Adrenal gland (tissue), 12 donors: ENCODE measurements around the gene ABHD6. TPM values are rescaled to one million over a fixed set of nuclear protein-coding genes. Genes with fewer than 3 reads are reported as not detected.

Experiments used
- DNase-seq, 7 donors: peaks; one replicate each; pipeline ENCODE4 v3.0.0-alpha.2; 2019 to 2020
- H3K27ac ChIP-seq, 5 donors: fragments of 200-600 bp; sonication (generic) in 4 of 5; 1 replicate in 3 of 5; 2 replicates in 2 of 5; pipeline versions ENCODE4 v1.5.1 to v1.8.0; 2016 to 2020; ENCODE audit warnings: mild to moderate bottlenecking in 1 of 5
- H3K27me3 ChIP-seq: fragments of 200-600 bp; 2 replicates; pipeline ENCODE4 v1.8.0; 2021
- H3K36me3 ChIP-seq, 2 donors: fragments of 200-600 bp; replicated peaks in 1 of 2; 1 replicate in 1 of 2; 2 replicates in 1 of 2; pipeline versions ENCODE4 v1.5.1 to v1.8.0; 2018 to 2022
- H3K4me1 ChIP-seq, 2 donors: fragments of 200-600 bp; replicated peaks in 1 of 2; 1 replicate in 1 of 2; 2 replicates in 1 of 2; pipeline versions ENCODE4 v1.5.1 to v1.8.0; 2018 to 2021
- H3K4me3 ChIP-seq, 4 donors: fragments of 200-600 bp; sonication (generic) in 3 of 4; one replicate each; pipeline ENCODE4 v1.5.1; 2016 to 2018
- H3K9me3 ChIP-seq, 3 donors: fragments of 200-600 bp; sonication (generic) in 1 of 3; replicated peaks in 1 of 3; 1 replicate in 2 of 3; 2 replicates in 1 of 3; pipeline versions ENCODE4 v1.5.1 to v1.8.0; 2016 to 2021
- CTCF ChIP-seq, 6 experiments: fragments of 450-650 bp in 4 of 6; fragments of 200-600 bp in 2 of 6; sonication (generic) in 1 of 6; IDR thresholded peaks; 1 replicate in 5 of 6; 2 replicates in 1 of 6; pipeline versions ENCODE4 v1.5.1 to v1.8.0; 2016 to 2021; ENCODE audit warnings: antibody characterized with exemption in 6 of 6, mild to moderate bottlenecking in 2 of 6, moderate library complexity in 1 of 6
- POLR2A ChIP-seq, 2 donors: fragments of 450-650 bp; IDR thresholded peaks; one replicate each; pipeline ENCODE4 v1.6.1; 2017; ENCODE audit warnings: antibody characterized with exemption in 2 of 2, mild to moderate bottlenecking in 2 of 2, moderate library complexity in 1 of 2
- WGBS, 4 donors: extraction: QIAGEN DNeasy Blood & Tissue Kit in 2 of 4; methylation state at CpG; one replicate each; pipeline versions ENCODE4 v1.1.5 to v1.1.7; 2013 to 2017; 5-methylcytosine and 5-hydroxymethylcytosine counted together
- intact Hi-C, 2 donors: fragments of 100-400 bp; cut with DNase I; formaldehyde crosslinking; loops; one replicate each; pipeline versions ENCODE4 v1.14.1 to v1.15.0; 2022 to 2023
- polyA plus RNA-seq, 3 donors: library from polyadenylated mRNA; stranded (reverse); fragments of 200-250 nt in 2 of 3; fragments of 350-450 nt in 1 of 3; fragmentation: Illumina TruSeq in 1 of 3; extraction: RNeasy Lipid Tissue Mini Kit (QIAGEN cat#74804) in 1 of 3; gene quantifications; one replicate each; pipeline ENCODE4 v1.2.3, GENCODE V29; 2013 to 2014
- total RNA-seq, 9 donors: library from RNA; depleted of rRNA in 4 of 9; stranded (reverse); fragments of >200 nt in 4 of 9; fragments of 120-200 nt in 1 of 9; fragmentation: NEBNext Ultra II Directional in 1 of 9; extraction: Animal tissue kit (Norgen Biotek cat#: 25700) in 1 of 9; gene quantifications; one replicate each; pipeline versions ENCODE4 v1.1.0 to v1.2.4, GENCODE V29; 2013 to 2023
- donor health status: healthy with polysubstance abuse.
- donor health status: Bipolar disorder and iron deficiency.
- donor health status: DM: yes; HTN: yes; CAD: no.
- donor health status: DM: no; HTN: no; CAD: no.
- donor health status: DM: no; HTN: no; CAD: no.
- donor health status: DM: yes; HTN: yes; CAD: no.

ABHD6 gene
- total and polyA plus RNA-seq, 12 donors = 10.2 to 57.3 (median 27.7) TPM

- 4 to 13% (median 5%) methylated on average over 19 to 71 of the region's 71 CpGs for WGBS, 4 donors
These were observed 68.5 kb downstream of the ABHD6 start, which contains the start of the genes HTD2 and RPP14 for GRCh38 chr3:58305882-58306711. Gene HTD2 (plus strand): TSS chr3:58306520. CDS start chr3:58317614, 11,094 bp downstream. Gene RPP14 (plus strand): TSS chr3:58306245. CDS start chr3:58310330, 4,085 bp downstream.

GRCh38 chr3:58307639-58308215 lies 70.1 kb downstream of the ABHD6 start:
- Histone ChIP-seq H3K4me1 (peaks cover 19 to 26% of the 10 kb centered on the region in 2 donors), H3K36me3 (peaks cover 0 to 24% of the 10 kb centered on the region in 2 donors), H3K9me3 (no peaks in the 10 kb centered on the region), H3K4me3 (peak overlapping the region in 2 of 4 donors; percentile 85 to 96), H3K27ac (peak overlapping the region; percentile 91 to 100 (median 98)), H3K27me3 (no peaks in the 10 kb centered on the region)
- DNase-seq = peak in 6 of 7 donors; percentile 38 to 77 (median 47)
- WGBS, 4 donors = 23 to 27% (median 24%) methylated on average over 10 of the region's 10 CpGs
- intact Hi-C loops = loop anchor here in 1 of 2 donors (10.0 kb wide), 1 partner anchor 303 kb away; the partner anchor contains the start of gene FLNB
- TF ChIP-seq POLR2A (IDR thresholded peaks at IDR 0.05) (no peak), CTCF (IDR thresholded peaks at IDR 0.05) (peak; percentile 30 to 53 (median 40))

More at GRCh38 chr3:58305882-58306711, 68.5 kb downstream of the ABHD6 start, which contains the start of the genes HTD2 and RPP14:
- H3K4me3 ChIP-seq = peak within 1 kb of the TSS; percentile 9 to 96 (median 58)
- H3K27ac ChIP-seq = peak within 1 kb of the TSS; percentile 91 to 100 (median 98)
- H3K36me3 ChIP-seq = peaks cover 0 to 8% of the 10 kb centered on the region in 2 donors
- no peaks in the 10 kb centered on the region for H3K27me3 ChIP-seq
- DNase-seq = peak; percentile 98 to 99 (median 99)
- intact Hi-C loops = loop anchor here in 1 of 2 donors (10.0 kb wide), 1 partner anchor 301 kb away; the partner anchor contains the start of gene FLNB
- no peaks in the 10 kb centered on the region for H3K9me3 ChIP-seq
- H3K4me1 ChIP-seq = peaks cover 19 to 26% of the 10 kb centered on the region in 2 donors
- TF ChIP-seq POLR2A (IDR thresholded peaks at IDR 0.05) (peak; percentile 64 to 89), CTCF (IDR thresholded peaks at IDR 0.05) (peak; percentile 95 to 98 (median 96))

- no peak for TF ChIP-seq POLR2A (IDR thresholded peaks at IDR 0.05)
- no peak for TF ChIP-seq CTCF (IDR thresholded peaks at IDR 0.05)
- no peaks in the 10 kb centered on the region for H3K27me3 ChIP-seq
- H3K9me3 ChIP-seq = no peaks in the 10 kb centered on the region
- peaks cover 19 to 26% of the 10 kb centered on the region in 2 donors for H3K4me1 ChIP-seq
- DNase-seq = peak in 5 of 7 donors; percentile 49 to 69 (median 52)
- H3K27ac ChIP-seq = peak overlapping the region in 1 of 5 donors; percentile 32
- intact Hi-C loops = loop anchor here in 1 of 2 donors (10.0 kb wide), 1 partner anchor 304 kb away; the partner anchor contains the start of gene FLNB
- no peak overlapping the region for H3K4me3 ChIP-seq
- 6 to 29% (median 17%) methylated on average over 1 of the region's 1 CpG for WGBS, 4 donors
- H3K36me3 ChIP-seq = peaks cover 0 to 34% of the 10 kb centered on the region in 2 donors
These were observed 71.1 kb downstream of the ABHD6 start for GRCh38 chr3:58308728-58309127.

GRCh38 chr3:58317811-58318210 lies 80.2 kb downstream of the ABHD6 start:
- Histone ChIP-seq H3K4me1 (no peaks in the 10 kb centered on the region), H3K9me3 (no peaks in the 10 kb centered on the region), H3K27me3 (no peaks in the 10 kb centered on the region), H3K4me3 (no peak overlapping the region), H3K27ac (no peak overlapping the region), H3K36me3 (peaks cover 0 to 66% of the 10 kb centered on the region in 2 donors)
- TF ChIP-seq CTCF (IDR thresholded peaks at IDR 0.05) (no peak), POLR2A (IDR thresholded peaks at IDR 0.05) (no peak)
- DNase-seq = no peak
- 64 to 74% (median 70%) methylated on average over 2 of the region's 2 CpGs for WGBS, 4 donors
- intact Hi-C loops = loop anchor here in 1 of 2 donors (10.0 kb wide), 1 partner anchor 217 kb away; the partner anchor contains the start of gene ACOX2
